Measurements from ENCODE around the gene ZNF778. TPM values are rescaled to one million over a fixed set of nuclear protein-coding genes. Genes with fewer than 3 reads are reported as not detected.

Gene ZNF778
- polyA plus RNA-seq, 3 donors = 1.1 to 3.8 (median 3.1) TPM

DNA sequence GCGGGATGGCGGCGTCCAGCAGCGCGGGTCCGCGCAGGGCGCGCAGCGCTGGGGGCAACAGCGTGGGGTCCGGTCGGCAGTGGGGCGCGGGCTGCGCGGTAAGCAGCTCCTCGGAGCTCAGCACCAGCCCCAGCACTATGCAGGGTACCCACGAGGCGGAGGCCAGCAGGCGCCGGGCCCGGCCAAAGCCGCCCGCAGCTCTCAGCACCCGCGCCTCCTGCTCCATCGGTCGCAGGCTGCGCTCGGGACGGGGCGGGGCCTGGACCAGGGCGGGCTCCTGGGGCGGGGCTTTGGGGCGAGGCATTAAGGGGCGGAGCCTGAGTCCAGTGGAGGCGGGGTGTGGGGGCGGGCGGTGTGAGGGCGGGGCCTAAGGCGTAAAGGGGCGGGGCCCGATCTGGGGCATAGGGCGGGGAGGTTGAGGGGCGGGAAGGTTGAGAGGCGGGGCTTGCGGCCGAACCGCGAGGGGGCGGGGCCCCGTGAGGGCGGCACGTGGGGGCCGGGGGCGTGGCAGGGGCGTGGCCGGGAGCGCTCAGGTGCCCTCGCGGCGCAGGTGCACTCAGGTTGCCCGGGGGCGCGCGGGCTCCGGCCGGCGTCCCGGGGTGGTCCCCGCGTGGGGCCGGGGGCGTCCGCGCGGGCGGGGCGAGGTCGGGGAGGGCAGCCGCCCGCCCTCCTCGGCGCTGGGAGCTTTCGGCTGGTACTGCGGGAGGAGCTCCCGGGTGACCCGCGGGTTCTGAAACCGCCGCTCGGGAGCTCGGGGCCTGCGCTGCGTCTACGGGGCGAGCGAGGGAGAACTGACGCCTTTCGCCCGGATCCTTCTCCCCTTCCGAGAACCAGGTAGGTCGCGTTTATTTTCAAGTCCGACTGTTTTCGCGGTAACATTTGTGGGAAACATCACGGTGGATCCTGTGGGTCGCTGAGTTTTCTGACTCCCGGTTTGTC, 15.8 kb upstream of the ZNF778 start:
- 1 to 3% (median 3%) methylated on average over 43 to 111 of the region's 111 CpGs for WGBS, 3 donors
- H3K27ac ChIP-seq (ENCODE audit: low read depth, low read length) = no peak overlapping the region

DNA sequence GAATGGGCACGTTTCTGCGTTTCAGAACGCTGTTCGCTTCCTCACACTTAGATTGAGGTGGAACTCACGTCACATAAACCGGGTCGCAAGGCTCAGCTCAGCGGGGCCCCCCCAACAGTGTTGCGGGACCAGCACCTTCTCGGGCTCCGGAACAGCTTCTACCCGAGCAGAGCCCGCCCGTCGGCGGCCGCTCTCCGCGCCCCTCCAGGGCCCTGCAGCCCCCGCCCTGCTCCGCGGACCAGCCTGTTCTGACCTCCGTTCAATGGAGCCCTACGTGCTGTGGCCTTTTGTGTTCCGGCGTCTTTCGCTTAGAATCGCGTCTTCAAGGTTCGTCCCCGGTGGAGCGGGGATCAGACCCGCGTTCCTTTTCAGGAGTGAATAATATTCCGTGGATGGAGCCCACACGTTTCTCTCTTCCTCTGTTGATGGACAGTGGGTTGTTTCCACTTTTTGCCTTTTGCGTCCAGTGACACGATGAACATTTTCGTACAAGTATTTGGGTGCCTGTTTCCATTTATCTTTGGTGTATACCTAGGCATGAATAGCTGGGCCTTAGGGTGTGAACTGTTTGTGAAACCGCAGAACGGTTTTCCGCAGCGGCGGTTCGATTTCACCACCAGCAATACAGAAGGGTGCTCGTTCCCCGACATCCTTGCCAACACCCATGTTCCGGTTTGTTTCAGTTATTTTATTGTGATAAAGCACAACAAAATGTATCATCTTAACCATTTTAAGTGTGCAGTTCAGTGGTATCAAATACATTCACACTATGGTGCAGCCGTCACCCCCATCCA, 14.9 kb upstream of the ZNF778 start:
- 43 to 49% (median 43%) methylated on average over 49 of the region's 49 CpGs for WGBS, 3 donors
- no peak overlapping the region for H3K27ac ChIP-seq (ENCODE audit: low read depth, low read length)

DNA sequence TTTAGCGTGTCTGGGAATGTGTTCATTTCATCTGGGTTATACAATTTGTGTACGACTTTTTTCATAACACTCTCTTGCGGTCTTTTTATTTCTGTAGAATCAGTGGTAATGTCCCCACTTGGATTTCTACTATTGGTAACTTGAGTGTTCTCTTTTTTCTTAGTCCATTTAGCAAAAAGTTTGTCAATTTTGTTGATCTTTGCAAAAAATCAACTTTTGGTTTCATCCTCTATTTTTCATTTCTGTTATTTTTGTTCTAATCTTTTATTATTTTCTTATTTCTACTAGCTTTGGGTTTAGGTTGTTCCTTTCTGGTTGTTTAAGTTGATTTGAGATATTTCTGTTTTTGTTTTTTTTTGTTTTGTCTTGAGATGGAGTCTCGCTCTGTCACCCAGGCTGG, 9.5 kb upstream of the ZNF778 start:
- 90 to 93% (median 92%) methylated on average over 4 of the region's 4 CpGs for WGBS, 3 donors
- no peak overlapping the region for H3K27ac ChIP-seq (ENCODE audit: low read depth, low read length)

DNA sequence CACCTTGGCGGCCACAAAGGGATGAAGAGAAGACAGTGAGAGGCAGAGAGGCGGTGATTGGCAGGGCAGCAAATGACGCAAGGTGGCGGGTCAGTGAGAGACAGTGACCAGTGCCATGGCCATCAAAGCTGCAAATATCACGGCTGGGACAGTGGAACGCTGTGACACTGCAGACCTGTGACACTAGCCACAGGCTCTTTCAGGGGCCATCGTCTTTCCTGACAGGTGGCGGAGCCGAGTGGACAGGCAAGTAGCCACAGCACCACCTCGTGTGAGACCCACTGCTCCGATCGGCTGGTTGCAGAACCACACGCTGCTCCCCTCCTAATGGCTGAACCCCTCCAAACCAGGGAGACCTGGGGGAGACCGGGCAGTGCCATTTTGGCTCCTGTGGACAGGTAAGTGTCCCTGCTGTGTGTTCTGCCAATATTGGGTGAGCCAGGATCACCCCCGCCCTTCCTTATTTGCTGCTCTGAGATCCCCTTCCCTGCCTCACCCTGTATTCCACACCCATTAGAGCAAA, 7.9 kb upstream of the ZNF778 start:
- H3K27ac ChIP-seq (ENCODE audit: low read depth, low read length) = no peak overlapping the region
- WGBS, 3 donors = 66 to 77% (median 67%) methylated on average over 14 to 15 of the region's 15 CpGs

DNA sequence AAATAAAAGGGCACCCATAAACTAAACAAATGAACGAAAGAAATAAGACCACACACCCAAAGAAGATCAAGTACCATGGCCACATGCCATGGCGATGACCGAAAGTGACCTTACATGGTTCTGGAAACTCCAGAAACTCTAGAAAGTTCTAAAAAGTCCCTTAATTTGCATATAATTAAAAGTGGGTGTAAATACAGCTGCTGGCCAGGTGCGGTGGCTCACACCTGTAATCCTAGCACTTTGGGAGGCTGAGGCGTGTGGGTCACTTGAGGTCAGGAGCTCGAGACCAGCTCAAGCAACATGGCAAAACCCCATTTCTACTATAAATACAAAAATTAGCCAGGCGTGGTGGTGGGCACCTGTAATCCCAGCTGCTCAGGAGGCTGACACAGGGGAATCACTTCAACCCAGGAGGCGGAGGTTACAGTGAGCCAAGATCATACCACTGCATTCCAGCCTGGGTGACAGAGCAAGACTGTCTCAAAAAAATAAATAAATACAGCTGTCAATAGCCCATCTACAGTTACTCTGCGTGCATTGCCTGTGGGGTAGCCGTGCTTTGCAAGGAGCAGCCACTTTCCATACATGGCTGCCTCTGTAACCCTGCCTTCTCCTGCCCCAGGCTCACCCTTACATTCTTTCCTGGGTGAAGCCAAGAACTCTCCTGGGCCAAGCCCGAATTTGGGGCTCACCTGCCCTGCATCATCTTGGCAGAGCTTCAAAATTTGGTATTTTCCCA, 7.2 kb upstream of the ZNF778 start:
- 74 to 84% (median 77%) methylated on average over 11 of the region's 11 CpGs for WGBS, 3 donors
- no peak overlapping the region for H3K27ac ChIP-seq (ENCODE audit: low read depth, low read length)

DNA sequence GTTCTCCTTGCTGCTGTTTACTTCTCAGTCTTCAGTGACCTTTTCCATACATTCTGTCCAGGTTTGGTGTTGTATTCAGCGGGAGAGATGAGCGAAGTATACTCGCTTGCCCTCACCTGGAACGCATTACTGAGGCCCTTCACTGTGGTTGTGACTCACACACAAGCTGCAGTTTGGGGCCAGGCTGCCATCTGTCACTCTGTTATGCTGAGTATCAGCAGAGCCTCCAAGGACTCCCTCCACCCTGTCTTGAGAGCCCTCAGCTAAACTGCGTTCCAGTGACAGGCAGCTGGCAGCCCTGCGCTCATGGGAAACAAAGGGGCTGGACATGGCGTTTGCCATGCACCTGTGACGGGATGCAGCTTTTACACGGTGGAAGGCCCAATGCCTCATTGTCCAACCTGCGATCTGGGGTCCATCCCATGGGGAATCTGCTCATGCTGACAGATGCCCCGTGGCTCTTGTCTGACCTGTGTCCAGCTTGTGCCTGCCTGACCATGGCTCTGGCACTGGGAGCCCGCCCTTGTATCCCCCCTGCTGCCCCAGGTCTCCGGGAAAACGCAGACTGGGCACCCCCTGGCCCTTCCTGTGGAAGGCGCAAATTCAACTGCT, 6.5 kb upstream of the ZNF778 start:
- WGBS, 3 donors = 65 to 69% (median 67%) methylated on average over 15 of the region's 15 CpGs
- H3K27ac ChIP-seq (ENCODE audit: low read depth, low read length) = no peak overlapping the region

DNA sequence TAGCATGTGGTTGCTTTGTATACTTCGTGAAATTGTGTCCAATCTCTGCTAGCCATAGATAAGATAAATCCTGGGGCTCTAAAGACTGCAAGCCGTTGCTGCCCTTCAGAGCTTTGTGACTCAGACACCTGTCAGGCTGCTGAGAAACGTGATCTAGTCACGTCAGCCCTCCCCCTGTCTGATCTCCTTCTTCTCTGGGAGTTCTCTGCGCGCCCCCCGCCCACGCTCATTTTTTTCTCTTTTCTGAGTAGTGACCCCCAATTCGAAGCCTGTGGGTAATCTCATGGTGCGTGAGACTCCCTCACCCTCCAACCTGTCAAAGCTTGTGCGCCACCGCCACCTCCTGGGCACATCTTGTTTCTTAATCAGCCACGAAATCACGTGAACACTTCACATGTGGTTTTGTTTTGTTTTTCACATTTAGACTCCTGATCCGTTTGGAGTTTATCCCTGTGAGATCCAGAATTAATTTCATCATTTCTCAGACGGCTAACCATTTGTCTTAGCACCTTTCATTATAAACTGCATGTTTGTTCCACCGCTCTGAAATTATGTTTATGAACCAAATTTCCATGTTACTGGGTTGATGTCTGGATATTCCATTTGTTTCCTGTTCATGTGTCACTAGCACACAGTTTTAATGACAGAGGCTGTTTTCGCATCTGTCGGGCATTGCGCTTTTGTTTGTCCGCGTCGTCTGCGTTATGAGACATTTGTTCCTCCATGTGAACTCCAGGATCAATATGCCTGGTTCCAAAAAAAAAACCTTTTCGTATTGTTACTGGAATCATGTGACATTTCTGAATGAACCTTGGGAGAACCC, 977 bp upstream of the ZNF778 start:
- WGBS, 3 donors = 1 to 2% (median 2%) methylated on average over 25 of the region's 25 CpGs
- no peak overlapping the region for H3K27ac ChIP-seq (ENCODE audit: low read depth, low read length)

DNA sequence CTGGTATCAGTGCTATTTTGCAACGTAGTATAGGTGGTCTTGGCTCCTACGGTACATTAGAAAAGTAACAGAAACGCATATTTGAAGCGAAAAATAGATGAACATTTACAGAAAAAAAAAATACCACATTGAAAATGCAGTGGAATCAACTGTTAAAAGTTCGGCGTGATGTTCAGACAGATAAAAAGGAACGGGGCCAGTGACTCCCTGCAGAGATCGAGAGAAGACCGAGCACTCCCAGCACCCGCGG, 440 bp upstream of the ZNF778 start:
- WGBS, 3 donors = 0 to 1% (median 0%) methylated on average over 11 of the region's 11 CpGs
- peak overlapping the region; percentile 88 for H3K27ac ChIP-seq (ENCODE audit: low read depth, low read length)

DNA sequence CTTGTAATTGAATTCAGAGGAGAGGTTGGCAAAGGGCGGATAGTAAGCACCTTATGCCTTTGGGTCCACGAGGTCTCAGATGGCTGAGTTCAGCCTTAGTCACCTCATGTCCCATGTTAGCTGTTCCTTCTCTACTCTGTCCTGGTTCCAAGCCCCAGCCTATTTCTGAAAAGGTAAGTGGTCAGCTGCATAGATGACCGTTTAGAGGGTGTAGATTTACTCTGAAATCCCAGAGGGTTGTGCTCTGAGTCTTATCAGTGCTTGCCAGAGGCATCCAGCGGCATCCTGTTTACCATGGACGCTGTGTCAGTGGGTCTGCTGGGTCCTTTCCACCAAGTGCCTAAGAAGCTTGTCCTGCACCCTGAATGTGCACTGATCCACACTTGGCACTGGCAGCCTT, 1.9 kb downstream of the ZNF778 start:
- 68 to 71% (median 70%) methylated on average over 5 of the region's 5 CpGs for WGBS, 3 donors
- H3K27ac ChIP-seq (ENCODE audit: low read depth, low read length) = no peak overlapping the region

DNA sequence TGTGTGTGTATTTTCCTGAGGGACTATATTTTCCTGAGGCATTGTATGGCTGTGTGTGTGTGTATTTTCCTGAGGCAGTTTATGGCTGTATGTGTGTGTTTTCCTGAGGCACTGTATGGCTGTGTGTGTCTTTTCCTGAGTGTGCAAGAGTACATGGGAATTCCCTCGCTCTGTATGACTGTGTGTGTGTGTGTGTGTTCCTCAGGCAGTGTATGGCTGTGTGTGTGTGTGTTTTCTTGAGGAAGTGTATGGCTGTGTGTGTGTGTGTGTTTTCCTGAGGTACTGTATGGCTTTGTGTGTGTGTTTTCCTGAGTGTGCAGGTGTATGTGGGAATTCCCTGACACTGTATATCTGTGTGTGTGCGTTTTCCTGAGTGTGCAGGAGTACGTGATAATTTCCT, 4.1 kb downstream of the ZNF778 start:
- 81 to 87% (median 83%) methylated on average over 3 of the region's 3 CpGs for WGBS, 3 donors
- no peak overlapping the region for H3K27ac ChIP-seq (ENCODE audit: low read depth, low read length)

DNA sequence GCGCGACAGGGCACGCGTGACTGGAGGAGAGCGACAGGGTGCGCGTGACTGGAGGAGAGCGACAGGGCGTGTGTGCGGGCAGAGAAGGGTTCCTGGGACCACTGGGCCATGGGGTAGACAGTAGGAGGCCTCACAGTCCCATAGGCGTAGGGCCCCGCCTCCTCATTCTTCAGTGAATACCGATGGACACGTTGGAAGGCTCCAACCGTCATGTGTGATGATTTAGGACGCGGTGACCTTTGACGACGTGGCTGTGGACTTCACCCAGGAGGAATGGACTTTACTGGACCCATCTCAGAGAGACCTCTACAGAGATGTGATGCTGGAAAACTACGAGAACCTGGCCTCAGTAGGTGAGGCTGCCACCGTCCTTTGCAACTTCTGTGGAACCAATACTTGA, 5.4 kb downstream of the ZNF778 start:
- no peak overlapping the region for H3K27ac ChIP-seq (ENCODE audit: low read depth, low read length)
- 92 to 95% (median 94%) methylated on average over 21 of the region's 21 CpGs for WGBS, 3 donors

DNA sequence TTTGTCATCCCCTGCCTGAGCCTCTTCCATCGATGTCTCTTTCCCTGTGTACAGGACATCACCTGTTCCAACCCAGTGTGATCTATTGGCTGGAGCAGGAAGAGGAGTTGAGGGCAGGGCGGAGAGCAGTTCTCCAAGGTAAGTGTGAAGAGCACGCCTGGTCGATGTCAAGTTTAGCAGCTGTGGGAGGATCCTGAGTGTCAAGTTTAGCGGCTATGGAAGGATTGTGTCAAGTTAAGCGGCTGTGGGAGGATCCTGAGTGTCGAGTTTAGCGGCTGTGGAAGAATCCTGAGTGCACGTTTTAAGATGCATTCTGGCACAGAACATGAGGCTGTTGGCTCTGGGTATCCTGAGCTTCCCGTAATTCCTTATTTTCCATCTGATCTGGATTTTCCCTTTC, 7.2 kb downstream of the ZNF778 start:
- no peak overlapping the region for H3K27ac ChIP-seq (ENCODE audit: low read depth, low read length)
- WGBS, 3 donors = 95 to 97% (median 96%) methylated on average over 8 to 10 of the region's 10 CpGs

DNA sequence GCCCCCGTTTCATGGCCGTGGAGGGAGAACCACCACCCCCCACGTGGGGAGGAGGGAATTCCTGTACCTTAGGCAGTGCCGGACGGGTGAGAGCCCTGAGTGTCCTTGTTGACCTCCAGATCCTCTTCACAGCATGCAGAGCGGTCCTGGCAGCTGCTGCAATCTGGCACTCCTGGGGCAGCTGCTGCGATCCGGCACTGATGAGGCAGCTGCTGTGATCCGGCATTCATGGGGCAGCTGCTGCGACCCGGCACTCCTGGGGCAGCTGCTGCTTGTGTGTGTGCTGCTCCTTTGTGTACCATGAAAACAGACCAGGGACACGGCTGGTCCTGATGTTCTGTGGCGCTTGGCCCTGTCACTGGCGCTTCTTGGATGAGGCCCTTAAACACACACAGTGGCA, 12.8 kb downstream of the ZNF778 start:
- no peak overlapping the region for H3K27ac ChIP-seq (ENCODE audit: low read depth, low read length)
- 91 to 98% (median 98%) methylated on average over 14 of the region's 14 CpGs for WGBS, 3 donors

DNA sequence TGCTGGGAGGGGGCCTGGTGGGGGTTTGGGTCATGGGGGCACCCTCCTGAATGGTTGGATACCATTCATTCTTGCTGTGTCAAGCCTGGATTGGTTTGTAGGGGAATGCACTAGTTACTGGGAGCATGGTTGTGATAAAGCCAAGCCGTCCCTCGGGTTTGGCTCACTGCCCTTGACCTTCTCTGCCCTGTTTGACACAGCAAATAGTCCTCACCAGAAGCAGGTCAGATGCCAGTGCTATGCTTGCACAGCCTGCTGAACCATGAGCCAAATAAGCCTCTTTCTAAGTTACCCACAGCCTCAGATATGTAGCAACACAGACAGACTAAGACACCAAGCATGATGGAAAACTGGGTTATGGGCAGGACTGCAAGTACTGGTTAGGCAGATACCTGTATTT, 14.6 kb downstream of the ZNF778 start:
- 47 to 85% (median 51%) methylated on average over 2 of the region's 2 CpGs for WGBS, 3 donors
- H3K27ac ChIP-seq (ENCODE audit: low read depth, low read length) = no peak overlapping the region

DNA sequence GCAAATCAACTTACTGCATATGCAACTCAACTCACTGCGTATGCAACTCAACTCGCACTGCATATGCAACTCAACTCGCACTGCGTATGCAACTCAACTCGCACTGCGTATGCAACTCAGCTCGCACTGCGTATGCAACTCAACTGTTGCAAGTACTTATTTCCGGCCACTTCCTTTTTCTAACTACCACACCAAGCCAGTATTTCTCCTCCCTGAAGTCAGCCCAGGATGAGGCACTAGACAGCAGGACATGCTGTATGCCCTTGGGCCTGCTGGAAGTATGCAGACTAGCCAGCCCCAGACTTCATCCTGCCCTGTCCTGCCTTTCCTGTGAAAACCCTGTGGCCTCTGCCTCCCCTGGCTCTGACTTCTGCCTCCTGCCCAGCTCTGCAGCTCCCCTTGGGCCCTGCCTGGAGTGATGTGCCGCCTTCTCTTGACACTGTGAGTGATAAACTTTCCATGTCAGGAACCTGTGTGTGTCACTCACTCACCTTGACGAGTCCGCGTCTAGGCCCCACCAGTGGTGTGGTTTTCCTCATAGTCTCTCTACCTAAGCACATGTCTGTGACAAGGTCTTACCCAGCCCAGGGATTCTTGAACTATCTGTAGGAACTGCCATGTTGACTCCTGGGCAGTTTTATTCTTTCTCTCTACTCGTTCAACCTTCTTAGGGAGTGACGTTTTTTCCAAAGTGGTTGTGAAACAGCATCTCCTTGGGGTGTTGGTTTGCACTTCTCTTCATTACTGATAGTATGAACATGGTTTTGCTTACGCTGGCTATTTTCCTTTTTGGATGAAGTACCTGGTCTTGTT, 16.4 kb downstream of the ZNF778 start:
- no peak overlapping the region for H3K27ac ChIP-seq (ENCODE audit: low read depth, low read length)
- WGBS, 3 donors = 69 to 98% (median 72%) methylated on average over 16 of the region's 16 CpGs

DNA sequence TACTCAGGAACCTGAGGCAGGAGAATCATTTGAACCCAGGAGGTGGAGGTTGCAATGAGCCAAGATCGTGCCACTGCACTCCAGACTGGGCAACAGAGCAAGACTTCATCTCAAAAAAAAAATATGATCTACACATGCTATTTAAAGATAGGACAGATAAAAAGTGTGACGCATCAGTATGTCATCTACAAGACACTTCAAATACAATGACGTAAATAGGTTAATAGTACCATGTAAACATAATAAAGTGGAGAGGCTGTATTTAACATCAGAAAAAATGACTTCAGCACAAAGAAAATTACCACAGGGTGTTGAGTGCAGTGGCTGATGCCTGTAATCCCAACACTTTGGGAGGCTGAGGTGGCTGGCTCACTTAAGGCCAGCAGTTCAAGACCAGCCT, 20.2 kb downstream of the ZNF778 start:
- no peak overlapping the region for H3K27ac ChIP-seq (ENCODE audit: low read depth, low read length)

More for the DNA sequence above, 20.2 kb downstream of the ZNF778 start:
- WGBS, 3 donors = 93 to 96% (median 93%) methylated on average over 3 of the region's 3 CpGs

All from adipose tissue (tissue), 3 donors.